HepG2 (cell line): ENCODE measurements around the gene WFDC5. TPM values are rescaled to one million over a fixed set of nuclear protein-coding genes. Genes with fewer than 3 reads are reported as not detected.

ENCODE experiments used
- FOXP1 ChIP-seq, 2 experiments: fragments of 450-650 bp in 1 of 2; IDR thresholded peaks; 2 replicates each; pipeline ENCODE4 v1.6.1; 2017 to 2018; ENCODE audit warnings: antibody characterized with exemption in 1 of 2
- HNF1B ChIP-seq: sonication (generic); formaldehyde crosslinking; IDR thresholded peaks from 2 replicates; pipeline ENCODE4 v1.5.1; 2020; ENCODE audit warnings: mild to moderate bottlenecking, moderate library complexity, missing genetic modification reagents
- HNRNPH1 ChIP-seq: fragments of 200-400 bp; formaldehyde crosslinking; optimal IDR thresholded peaks from 2 replicates; pipeline ENCODE3; 2017; ENCODE audit warnings: mild to moderate bottlenecking, low read depth, low read length
- IRF2 ChIP-seq: IDR thresholded peaks from 2 replicates; pipeline ENCODE4 v1.6.1; 2018; ENCODE audit warnings: missing genetic modification reagents, missing compliant biosample characterization
- NKX3-1 ChIP-seq: sonication (generic); formaldehyde crosslinking; IDR thresholded peaks from 2 replicates; pipeline ENCODE4 v1.5.0; 2020; ENCODE audit warnings: missing genetic modification reagents
- SMAD3 ChIP-seq: sonication (generic); formaldehyde crosslinking; IDR thresholded peaks from 2 replicates; pipeline ENCODE4 v1.4.0; 2020; ENCODE audit warnings: missing genetic modification reagents
- TCF7 ChIP-seq: sonication (generic); IDR thresholded peaks from 2 replicates; pipeline ENCODE4 v1.6.1; 2016; ENCODE audit warnings: antibody characterized with exemption, low read depth
- TFDP2 ChIP-seq: sonication (generic); formaldehyde crosslinking; IDR thresholded peaks from 2 replicates; pipeline ENCODE4 v1.4.0; 2020; ENCODE audit warnings: missing genetic modification reagents
- ZBTB38 ChIP-seq: sonication (generic); formaldehyde crosslinking; IDR thresholded peaks from 2 replicates; pipeline ENCODE4 v1.5.1; 2020; ENCODE audit warnings: mild to moderate bottlenecking, missing genetic modification reagents
- ZNF160 ChIP-seq: sonication (generic); formaldehyde crosslinking; IDR thresholded peaks from 2 replicates; pipeline ENCODE4 v1.8.0; 2022; ENCODE audit warnings: mild to moderate bottlenecking, inconsistent platforms, missing genetic modification reagents
- ZNF263 ChIP-seq: sonication (generic); formaldehyde crosslinking; IDR thresholded peaks from 2 replicates; pipeline ENCODE4 v1.4.0; 2020; ENCODE audit warnings: missing genetic modification reagents
- ZNF383 ChIP-seq: sonication (generic); formaldehyde crosslinking; IDR thresholded peaks from 2 replicates; pipeline ENCODE4 v1.4.0; 2020; ENCODE audit warnings: missing genetic modification reagents, mild to moderate bottlenecking, borderline replicate concordance
- ZNF543 ChIP-seq: sonication (generic); formaldehyde crosslinking; IDR thresholded peaks from 2 replicates; pipeline ENCODE4 v1.4.0; 2020; ENCODE audit warnings: mild to moderate bottlenecking, missing genetic modification reagents
- ZNF709 ChIP-seq: sonication (generic); formaldehyde crosslinking; IDR thresholded peaks from 2 replicates; pipeline ENCODE4 v1.5.0; 2020; ENCODE audit warnings: mild to moderate bottlenecking, missing genetic modification reagents
- ZNF777 ChIP-seq: sonication (generic); formaldehyde crosslinking; IDR thresholded peaks from 2 replicates; pipeline ENCODE4 v1.4.0; 2020; ENCODE audit warnings: missing genetic modification reagents
- polyA plus RNA-seq, 8 experiments: library from polyadenylated mRNA; depleted of rRNA in 3 of 8; stranded (reverse) in 7 of 8; unstranded in 1 of 8; fragments of >200 nt; fragmentation: Illumina TruSeq in 4 of 8; extraction: Trizol in 4 of 8; gene quantifications; 2 replicates each; pipeline versions ENCODE4 v1.2.1 to v1.2.3, GENCODE V29; 2011 to 2016; ENCODE audit warnings: low read depth in 4 of 8, missing spikeins in 1 of 8, mixed read lengths in 1 of 8; ENCODE audit not compliant: insufficient read depth in 1 of 8
- total RNA-seq, 5 experiments: library from RNA; depleted of rRNA; stranded (reverse); fragments of >200 nt; fragmentation: Illumina TruSeq; extraction: Trizol; gene quantifications; 2 replicates each; pipeline ENCODE4 v1.2.3, GENCODE V29; 2016; ENCODE audit warnings: low read depth in 1 of 5
- TF ChIP-seq, protein P1 (sequence below): IDR thresholded peaks from 2 replicates; pipeline ENCODE4 v1.4.0; 2020; ENCODE audit warnings: mild to moderate bottlenecking, missing genetic modification reagents
- TF ChIP-seq, protein P2 (sequence below): fragments of 450-650 bp; IDR thresholded peaks from 2 replicates; pipeline ENCODE4 v1.6.1; 2016

WFDC5 gene
- total and polyA plus RNA-seq, 2 of the 13 experiments (the other 11 are each of a cell fraction or from before 2014, with no cell fraction given) = not detected

DNA sequence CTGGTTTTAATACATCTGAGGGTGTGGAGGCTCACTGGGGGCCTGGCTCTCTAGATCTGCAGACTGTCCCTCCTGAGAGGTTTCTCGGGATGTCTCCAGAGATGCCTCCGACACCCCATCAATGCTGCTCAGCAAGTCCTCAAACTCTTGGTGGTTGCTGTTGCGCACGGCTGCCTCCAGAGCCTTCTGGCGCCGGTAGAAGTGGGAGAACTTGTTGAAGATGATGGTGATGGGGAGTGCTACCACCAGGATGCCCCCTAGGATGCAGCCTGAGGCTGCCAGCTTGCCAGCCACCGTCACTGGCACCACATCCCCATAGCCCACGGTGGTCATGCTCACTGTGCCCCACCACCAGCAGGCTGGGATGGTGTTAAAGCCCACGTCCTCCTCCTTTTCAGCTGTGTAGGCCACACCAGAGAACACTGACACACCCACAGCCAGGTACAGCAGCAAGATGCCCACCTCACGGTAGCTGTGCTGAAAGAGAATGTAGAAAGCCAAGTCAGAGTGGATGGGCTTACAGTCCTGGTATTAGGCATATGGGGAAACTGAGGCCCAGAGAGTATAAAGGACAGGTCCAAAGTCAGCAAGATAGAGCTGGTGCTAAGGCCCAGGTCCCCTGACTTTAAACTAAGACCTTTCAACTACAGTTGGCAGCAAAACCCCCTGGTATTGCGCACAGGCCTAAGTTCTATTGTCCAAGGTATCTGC lies 20.0 kb downstream of the WFDC5 start (continued):
- TF ChIP-seq, protein P1, sequence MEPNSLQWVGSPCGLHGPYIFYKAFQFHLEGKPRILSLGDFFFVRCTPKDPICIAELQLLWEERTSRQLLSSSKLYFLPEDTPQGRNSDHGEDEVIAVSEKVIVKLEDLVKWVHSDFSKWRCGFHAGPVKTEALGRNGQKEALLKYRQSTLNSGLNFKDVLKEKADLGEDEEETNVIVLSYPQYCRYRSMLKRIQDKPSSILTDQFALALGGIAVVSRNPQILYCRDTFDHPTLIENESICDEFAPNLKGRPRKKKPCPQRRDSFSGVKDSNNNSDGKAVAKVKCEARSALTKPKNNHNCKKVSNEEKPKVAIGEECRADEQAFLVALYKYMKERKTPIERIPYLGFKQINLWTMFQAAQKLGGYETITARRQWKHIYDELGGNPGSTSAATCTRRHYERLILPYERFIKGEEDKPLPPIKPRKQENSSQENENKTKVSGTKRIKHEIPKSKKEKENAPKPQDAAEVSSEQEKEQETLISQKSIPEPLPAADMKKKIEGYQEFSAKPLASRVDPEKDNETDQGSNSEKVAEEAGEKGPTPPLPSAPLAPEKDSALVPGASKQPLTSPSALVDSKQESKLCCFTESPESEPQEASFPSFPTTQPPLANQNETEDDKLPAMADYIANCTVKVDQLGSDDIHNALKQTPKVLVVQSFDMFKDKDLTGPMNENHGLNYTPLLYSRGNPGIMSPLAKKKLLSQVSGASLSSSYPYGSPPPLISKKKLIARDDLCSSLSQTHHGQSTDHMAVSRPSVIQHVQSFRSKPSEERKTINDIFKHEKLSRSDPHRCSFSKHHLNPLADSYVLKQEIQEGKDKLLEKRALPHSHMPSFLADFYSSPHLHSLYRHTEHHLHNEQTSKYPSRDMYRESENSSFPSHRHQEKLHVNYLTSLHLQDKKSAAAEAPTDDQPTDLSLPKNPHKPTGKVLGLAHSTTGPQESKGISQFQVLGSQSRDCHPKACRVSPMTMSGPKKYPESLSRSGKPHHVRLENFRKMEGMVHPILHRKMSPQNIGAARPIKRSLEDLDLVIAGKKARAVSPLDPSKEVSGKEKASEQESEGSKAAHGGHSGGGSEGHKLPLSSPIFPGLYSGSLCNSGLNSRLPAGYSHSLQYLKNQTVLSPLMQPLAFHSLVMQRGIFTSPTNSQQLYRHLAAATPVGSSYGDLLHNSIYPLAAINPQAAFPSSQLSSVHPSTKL (CRISPR knock-in tag) = no peak
- TF ChIP-seq ZNF543 (CRISPR knock-in tag) (no peak), ZNF160 (CRISPR knock-in tag) (no peak), IRF2 (CRISPR knock-in tag) (no peak), ZNF383 (CRISPR knock-in tag) (no peak), ZNF263 (CRISPR knock-in tag) (no peak), FOXP1 (IDR thresholded peaks at IDR 0.05) (no peak), FOXP1 (CRISPR knock-in tag; IDR thresholded peaks at IDR 0.05) (no peak), TCF7 (no peak), HNF1B (no peak), ZNF777 (CRISPR knock-in tag) (no peak), SMAD3 (CRISPR knock-in tag) (no peak), HNRNPH1 (no peak), ZNF709 (CRISPR knock-in tag) (0 out of 2 replicates have a peak, but pooled peaks have one; percentile 51), TFDP2 (CRISPR knock-in tag) (no peak), NKX3-1 (CRISPR knock-in tag) (no peak), ZBTB38 (CRISPR knock-in tag) (no peak)
- TF ChIP-seq, protein P2, sequence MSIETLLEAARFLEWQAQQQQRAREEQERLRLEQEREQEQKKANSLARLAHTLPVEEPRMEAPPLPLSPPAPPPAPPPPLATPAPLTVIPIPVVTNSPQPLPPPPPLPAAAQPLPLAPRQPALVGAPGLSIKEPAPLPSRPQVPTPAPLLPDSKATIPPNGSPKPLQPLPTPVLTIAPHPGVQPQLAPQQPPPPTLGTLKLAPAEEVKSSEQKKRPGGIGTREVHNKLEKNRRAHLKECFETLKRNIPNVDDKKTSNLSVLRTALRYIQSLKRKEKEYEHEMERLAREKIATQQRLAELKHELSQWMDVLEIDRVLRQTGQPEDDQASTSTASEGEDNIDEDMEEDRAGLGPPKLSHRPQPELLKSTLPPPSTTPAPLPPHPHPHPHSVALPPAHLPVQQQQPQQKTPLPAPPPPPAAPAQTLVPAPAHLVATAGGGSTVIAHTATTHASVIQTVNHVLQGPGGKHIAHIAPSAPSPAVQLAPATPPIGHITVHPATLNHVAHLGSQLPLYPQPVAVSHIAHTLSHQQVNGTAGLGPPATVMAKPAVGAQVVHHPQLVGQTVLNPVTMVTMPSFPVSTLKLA = no peak
